MCF 10A (cell line): ENCODE data around the gene PARD3B. TPM values are rescaled to one million over a fixed set of nuclear protein-coding genes. Genes with fewer than 3 reads are reported as not detected.

Experiments used
- BruUV-seq: library from RNA; stranded (reverse); fragments of 400-500 nt; replicated peaks from 2 replicates; lab custom pipeline; 2021; lab: Mats Ljungman, UMichigan
- CTCF ChIA-PET: fragments of 300-600 bp; sonication (Branson Sonifier 250); formaldehyde crosslinking; extraction: SDS; loops from one replicate; lab custom pipeline; 2021; ENCODE audit warnings: antibody characterized with exemption, inconsistent platforms; lab: Yijun Ruan, JAX
- POLR2A ChIA-PET: fragments of 300-600, 350-650 bp; sonication (Branson Sonifier 250); formaldehyde crosslinking; extraction: SDS; loops from one replicate; lab custom pipeline; 2020; ENCODE audit warnings: antibody characterized with exemption, inconsistent platforms; lab: Yijun Ruan, JAX
- DNase-seq: peaks from one replicate; pipeline ENCODE4 v3.0.0-alpha.2; 2018; ENCODE audit not compliant: unreplicated experiment
- H3K27ac Mint-ChIP-seq: one replicate; pipeline ENCODE4 v1.8.0; 2022; ENCODE audit warnings: mild to moderate bottlenecking, low read depth, mixed read lengths; ENCODE audit not compliant: unreplicated experiment
- H3K27me3 Mint-ChIP-seq: one replicate; pipeline ENCODE4 v1.8.0; 2022; ENCODE audit warnings: mixed read lengths; ENCODE audit not compliant: insufficient read depth, unreplicated experiment
- H3K36me3 Mint-ChIP-seq: one replicate; pipeline ENCODE4 v1.8.0; 2022; ENCODE audit warnings: mild to moderate bottlenecking, moderate library complexity, mixed read lengths; ENCODE audit not compliant: insufficient read depth, unreplicated experiment
- H3K4me1 Mint-ChIP-seq: one replicate; pipeline ENCODE4 v1.8.0; 2022; ENCODE audit warnings: mixed read lengths; ENCODE audit not compliant: insufficient read depth, unreplicated experiment
- H3K4me3 Mint-ChIP-seq: one replicate; pipeline ENCODE4 v1.8.0; 2022; ENCODE audit warnings: mild to moderate bottlenecking, moderate library complexity, mixed read lengths; ENCODE audit not compliant: unreplicated experiment
- H3K9me3 Mint-ChIP-seq: one replicate; pipeline ENCODE4 v1.8.0; 2022; ENCODE audit warnings: mixed read lengths; ENCODE audit not compliant: unreplicated experiment
- CTCF ChIP-seq: fragments of 200-600 bp; IDR thresholded peaks from one replicate; pipeline ENCODE4 v1.8.0; 2022; ENCODE audit warnings: antibody characterized with exemption, mild to moderate bottlenecking; ENCODE audit not compliant: unreplicated experiment
- intact Hi-C: fragments of 100-400 bp; cut with micrococcal nuclease; formaldehyde crosslinking; loops from 2 replicates; pipeline ENCODE4 v1.14.1; 2022
- total RNA-seq: library from RNA; stranded (reverse); gene quantifications from 2 replicates; pipeline ENCODE4 v1.2.3, GENCODE V29; 2022

PARD3B gene
- total RNA-seq, 1 experiment from 2014 or later: 11.6 TPM

- no peak for DNase-seq
- no peaks in the 10 kb centered on the region for H3K27me3 Mint-ChIP-seq
- no TSS peak for BruUV-seq
- H3K36me3 Mint-ChIP-seq: no peaks in the 10 kb centered on the region
- CTCF ChIA-PET: no interaction called here
- peak overlapping the region; percentile 36 for H3K27ac Mint-ChIP-seq
- no peak overlapping the region for H3K4me3 Mint-ChIP-seq
- intact Hi-C loops: no loop called here
- H3K4me1 Mint-ChIP-seq: peaks cover 6% of the 10 kb centered on the region
- POLR2A ChIA-PET: no interaction called here
- TF ChIP-seq CTCF: no peak
- H3K9me3 Mint-ChIP-seq: no peaks in the 10 kb centered on the region
These were observed 63.1 kb downstream of the PARD3B start for GRCh38 chr2:204608237-204608939.

- TF ChIP-seq CTCF: no peak
- ChIA-PET POLR2A (no interaction called here), CTCF (no interaction called here)
- H3K4me3 Mint-ChIP-seq: no peak overlapping the region
- H3K36me3 Mint-ChIP-seq: no peaks in the 10 kb centered on the region
- intact Hi-C loops: no loop called here
- H3K9me3 Mint-ChIP-seq: no peaks in the 10 kb centered on the region
- H3K4me1 Mint-ChIP-seq: peaks cover 6% of the 10 kb centered on the region
- no TSS peak for BruUV-seq
- no peak overlapping the region for H3K27ac Mint-ChIP-seq
- no peaks in the 10 kb centered on the region for H3K27me3 Mint-ChIP-seq
- no peak for DNase-seq
These were observed 65.8 kb downstream of the PARD3B start for GRCh38 chr2:204611017-204611631.

GRCh38 chr2:204611764-204612163 is 66.5 kb downstream of the PARD3B start:
- no peaks in the 10 kb centered on the region for H3K27me3 Mint-ChIP-seq
- BruUV-seq: no TSS peak
- H3K4me3 Mint-ChIP-seq: no peak overlapping the region
- ChIA-PET CTCF (no interaction called here), POLR2A (no interaction called here)
- H3K36me3 Mint-ChIP-seq: no peaks in the 10 kb centered on the region
- H3K9me3 Mint-ChIP-seq: no peaks in the 10 kb centered on the region
- H3K27ac Mint-ChIP-seq: no peak overlapping the region
- intact Hi-C loops: no loop called here
- H3K4me1 Mint-ChIP-seq: peaks cover 6% of the 10 kb centered on the region
- TF ChIP-seq CTCF: no peak
- DNase-seq: no peak

GRCh38 chr2:204613635-204614034 is 68.4 kb downstream of the PARD3B start:
- H3K4me1 Mint-ChIP-seq: peaks cover 6% of the 10 kb centered on the region
- H3K9me3 Mint-ChIP-seq: no peaks in the 10 kb centered on the region
- no peak overlapping the region for H3K4me3 Mint-ChIP-seq
- TF ChIP-seq CTCF: no peak
- ChIA-PET CTCF (interaction anchor here (0.6 kb wide), 1 partner anchor 22 kb away, joined by 3 read pairs; no protein-coding TSS in a partner anchor), POLR2A (no interaction called here)
- H3K27ac Mint-ChIP-seq: no peak overlapping the region
- H3K27me3 Mint-ChIP-seq: no peaks in the 10 kb centered on the region
- no peak for DNase-seq
- no peaks in the 10 kb centered on the region for H3K36me3 Mint-ChIP-seq
- no TSS peak for BruUV-seq
- intact Hi-C loops: no loop called here
